Measurements from ENCODE around the gene DCTD.

The DCTD gene

DNA sequence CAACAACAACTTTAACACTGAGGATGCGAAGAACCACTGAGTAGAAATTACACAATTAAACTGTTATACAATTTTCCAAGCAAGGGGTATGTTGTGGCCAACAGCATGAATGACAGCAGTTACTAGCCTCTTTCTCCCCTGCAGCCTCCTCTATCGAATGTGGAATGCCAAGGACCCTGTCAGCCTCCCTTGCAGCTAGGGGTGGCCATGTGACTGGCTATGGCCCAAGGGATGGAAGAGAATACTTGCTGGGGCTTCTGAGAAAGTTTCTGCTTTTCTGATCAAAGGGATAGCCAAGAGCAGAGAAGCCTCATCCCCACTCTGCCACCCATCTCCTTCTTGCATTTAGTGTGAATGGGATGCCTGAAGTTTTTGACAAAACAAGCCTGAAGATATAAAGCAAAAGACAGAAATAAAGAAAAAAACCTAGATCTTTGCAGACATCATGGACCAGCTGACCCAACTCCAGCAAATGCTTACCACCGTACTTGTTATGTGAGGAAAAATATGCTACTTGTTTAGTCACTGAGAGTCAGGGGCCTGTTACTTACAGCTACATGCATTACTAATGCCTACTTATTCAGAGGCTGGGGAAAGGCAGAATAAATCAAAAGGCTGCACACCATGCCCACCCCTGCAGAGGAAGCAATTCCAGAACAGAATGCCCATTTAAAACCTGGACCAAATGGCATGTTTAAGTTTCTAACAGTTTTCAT, 32.0 kb downstream of the DCTD start:
- no peak overlapping the region for H4K8ac ChIP-seq (ENCODE audit: low read depth, low read length)
- H2AFZ ChIP-seq (ENCODE audit: low read length): no peak overlapping the region
- H3K9ac ChIP-seq (ENCODE audit: low read depth, low read length, poor library complexity): no peak overlapping the region
- DNase-seq (ENCODE audit: low spot score): no peak
- no peak overlapping the region for H3K18ac ChIP-seq (ENCODE audit: low read length)
- H3K9me3 ChIP-seq (replicated peaks in 1 of 2; ENCODE audit: control insufficient read depth in 2 of 2, insufficient read depth in 1 of 2, low read depth in 1 of 2, low read length in 2 of 2): peaks cover 8 to 31% of the 10 kb centered on the region in 2 donors
- H3K27ac ChIP-seq (replicated peaks; ENCODE audit: low read length): no peak overlapping the region
- no peak overlapping the region for H2BK5ac ChIP-seq (ENCODE audit: low read length)
- H2AK5ac ChIP-seq (ENCODE audit: low read depth, low read length): no peak overlapping the region
- H3K79me1 ChIP-seq (ENCODE audit: low read depth, low read length): no peaks in the 10 kb centered on the region
- H3K23ac ChIP-seq (ENCODE audit: low read depth, low read length, poor library complexity): no peak overlapping the region
- no peaks in the 10 kb centered on the region for H3K27me3 ChIP-seq (ENCODE audit: control insufficient read depth in 3 of 3, insufficient read depth in 3 of 3, low read depth in 1 of 3, low read length in 3 of 3)
- no peak overlapping the region for H2BK12ac ChIP-seq (ENCODE audit: low read length)
- no peak overlapping the region for H3K4ac ChIP-seq (ENCODE audit: low read length)
- peaks cover 8 to 87% of the 10 kb centered on the region in 2 donors for H3K36me3 ChIP-seq (replicated peaks in 1 of 2; ENCODE audit: control insufficient read depth in 2 of 2, insufficient read depth in 2 of 2, low read length in 2 of 2)
- no peak overlapping the region for H3K4me3 ChIP-seq (ENCODE audit: low read length in 2 of 2)
- no peak overlapping the region for H3K4me2 ChIP-seq (ENCODE audit: insufficient read depth, low read length, poor library complexity, severe bottlenecking)
- no peak overlapping the region for H2BK15ac ChIP-seq (ENCODE audit: low read length)
- no CpG with 5 or more reads among the region's 3 CpGs for WGBS, 2 donors (ENCODE audit: extremely low coverage in 2 of 2, insufficient read length in 2 of 2, insufficient replicate concordance in 1 of 2)
- peaks cover 4 to 6% of the 10 kb centered on the region in 2 donors for H3K4me1 ChIP-seq (ENCODE audit: control insufficient read depth in 2 of 2, insufficient read depth in 1 of 2, low read depth in 1 of 2, low read length in 2 of 2)
- no peak overlapping the region for H3K14ac ChIP-seq (ENCODE audit: low read length)
- no peak overlapping the region for H2BK120ac ChIP-seq (ENCODE audit: low read depth, low read length)
- H4K91ac ChIP-seq (ENCODE audit: low read depth, low read length, poor library complexity): no peak overlapping the region

DNA sequence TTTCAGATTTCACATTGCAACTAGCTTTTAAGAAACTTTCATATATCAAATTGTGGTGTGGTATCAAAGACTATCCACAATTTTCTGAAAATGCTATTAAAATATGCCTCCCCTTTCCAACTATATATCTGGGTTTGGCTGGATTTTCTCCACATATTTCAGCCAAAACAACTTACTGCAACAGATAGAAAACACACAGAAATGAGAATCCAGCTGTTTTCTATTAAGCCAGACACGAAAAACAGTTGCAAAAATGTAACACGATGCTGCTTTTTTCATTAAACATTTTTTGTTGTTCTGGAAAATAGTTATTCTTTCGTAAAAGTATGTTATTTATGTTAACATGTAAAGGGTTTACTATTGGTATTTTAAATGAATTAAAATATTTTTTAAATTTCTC, 33.1 kb downstream of the DCTD start:
- H3K4me2 ChIP-seq (ENCODE audit: insufficient read depth, low read length, poor library complexity, severe bottlenecking): no peak overlapping the region
- H3K79me1 ChIP-seq (ENCODE audit: low read depth, low read length): no peaks in the 10 kb centered on the region
- H2AFZ ChIP-seq (ENCODE audit: low read length): no peak overlapping the region
- H4K91ac ChIP-seq (ENCODE audit: low read depth, low read length, poor library complexity): no peak overlapping the region
- no peak overlapping the region for H2BK12ac ChIP-seq (ENCODE audit: low read length)
- no peak for DNase-seq (ENCODE audit: low spot score)
- peaks cover 4 to 6% of the 10 kb centered on the region in 2 donors for H3K4me1 ChIP-seq (ENCODE audit: control insufficient read depth in 2 of 2, insufficient read depth in 1 of 2, low read depth in 1 of 2, low read length in 2 of 2)
- no peaks in the 10 kb centered on the region for H3K27me3 ChIP-seq (ENCODE audit: control insufficient read depth in 3 of 3, insufficient read depth in 3 of 3, low read depth in 1 of 3, low read length in 3 of 3)
- no peak overlapping the region for H4K8ac ChIP-seq (ENCODE audit: low read depth, low read length)
- no peak overlapping the region for H3K23ac ChIP-seq (ENCODE audit: low read depth, low read length, poor library complexity)
- peaks cover 6 to 75% of the 10 kb centered on the region in 2 donors for H3K36me3 ChIP-seq (replicated peaks in 1 of 2; ENCODE audit: control insufficient read depth in 2 of 2, insufficient read depth in 2 of 2, low read length in 2 of 2)
- no peak overlapping the region for H2BK15ac ChIP-seq (ENCODE audit: low read length)
- H2AK5ac ChIP-seq (ENCODE audit: low read depth, low read length): no peak overlapping the region
- no peak overlapping the region for H3K27ac ChIP-seq (replicated peaks; ENCODE audit: low read length)
- no peak overlapping the region for H3K9ac ChIP-seq (ENCODE audit: low read depth, low read length, poor library complexity)
- H3K9me3 ChIP-seq (replicated peaks in 1 of 2; ENCODE audit: control insufficient read depth in 2 of 2, insufficient read depth in 1 of 2, low read depth in 1 of 2, low read length in 2 of 2): peaks cover 8 to 31% of the 10 kb centered on the region in 2 donors
- no CpG with 5 or more reads among the region's 3 CpGs for WGBS, 2 donors (ENCODE audit: extremely low coverage in 2 of 2, insufficient read length in 2 of 2, insufficient replicate concordance in 1 of 2)
- no peak overlapping the region for H3K14ac ChIP-seq (ENCODE audit: low read length)
- H2BK120ac ChIP-seq (ENCODE audit: low read depth, low read length): no peak overlapping the region
- H2BK5ac ChIP-seq (ENCODE audit: low read length): no peak overlapping the region
- no peak overlapping the region for H3K4me3 ChIP-seq (ENCODE audit: low read length in 2 of 2)
- no peak overlapping the region for H3K4ac ChIP-seq (ENCODE audit: low read length)
- no peak overlapping the region for H3K18ac ChIP-seq (ENCODE audit: low read length)

DNA sequence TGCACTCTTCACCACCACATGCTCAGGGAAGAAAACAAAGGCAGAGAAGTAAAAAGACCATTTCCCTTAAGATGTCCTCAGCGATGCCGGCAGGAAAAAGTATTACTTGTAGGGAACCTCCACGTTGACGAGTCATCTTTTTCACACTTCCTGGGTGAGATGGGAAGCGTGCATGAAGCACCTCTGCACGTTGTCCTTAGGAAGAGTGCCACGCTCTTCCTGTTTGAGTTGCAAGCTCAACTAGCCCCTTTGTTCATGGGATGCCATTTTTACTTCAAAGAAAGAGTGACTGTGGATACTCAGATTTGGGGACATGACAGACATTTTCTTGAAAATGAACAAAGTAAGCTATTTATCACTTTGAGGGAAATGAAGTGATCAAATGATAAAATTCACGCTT, 33.8 kb downstream of the DCTD start:
- peaks cover 8 to 31% of the 10 kb centered on the region in 2 donors for H3K9me3 ChIP-seq (replicated peaks in 1 of 2; ENCODE audit: control insufficient read depth in 2 of 2, insufficient read depth in 1 of 2, low read depth in 1 of 2, low read length in 2 of 2)
- H3K4me1 ChIP-seq (ENCODE audit: control insufficient read depth in 2 of 2, insufficient read depth in 1 of 2, low read depth in 1 of 2, low read length in 2 of 2): peaks cover 4 to 6% of the 10 kb centered on the region in 2 donors
- H3K4me3 ChIP-seq (ENCODE audit: low read length in 2 of 2): no peak overlapping the region
- H3K14ac ChIP-seq (ENCODE audit: low read length): no peak overlapping the region
- H2BK15ac ChIP-seq (ENCODE audit: low read length): no peak overlapping the region
- H2AFZ ChIP-seq (ENCODE audit: low read length): no peak overlapping the region
- WGBS, 2 donors (ENCODE audit: extremely low coverage in 2 of 2, insufficient read length in 2 of 2, insufficient replicate concordance in 1 of 2): no CpG with 5 or more reads among the region's 8 CpGs
- no peak overlapping the region for H3K4me2 ChIP-seq (ENCODE audit: insufficient read depth, low read length, poor library complexity, severe bottlenecking)
- H4K91ac ChIP-seq (ENCODE audit: low read depth, low read length, poor library complexity): no peak overlapping the region
- no peak overlapping the region for H3K4ac ChIP-seq (ENCODE audit: low read length)
- H2BK5ac ChIP-seq (ENCODE audit: low read length): no peak overlapping the region
- no peak overlapping the region for H3K23ac ChIP-seq (ENCODE audit: low read depth, low read length, poor library complexity)
- H2BK120ac ChIP-seq (ENCODE audit: low read depth, low read length): no peak overlapping the region
- H3K79me1 ChIP-seq (ENCODE audit: low read depth, low read length): no peaks in the 10 kb centered on the region
- no peak overlapping the region for H2BK12ac ChIP-seq (ENCODE audit: low read length)
- H3K9ac ChIP-seq (ENCODE audit: low read depth, low read length, poor library complexity): no peak overlapping the region
- no peak for DNase-seq (ENCODE audit: low spot score)
- peaks cover 6 to 68% of the 10 kb centered on the region in 2 donors for H3K36me3 ChIP-seq (replicated peaks in 1 of 2; ENCODE audit: control insufficient read depth in 2 of 2, insufficient read depth in 2 of 2, low read length in 2 of 2)
- H3K18ac ChIP-seq (ENCODE audit: low read length): no peak overlapping the region
- H3K27me3 ChIP-seq (ENCODE audit: control insufficient read depth in 3 of 3, insufficient read depth in 3 of 3, low read depth in 1 of 3, low read length in 3 of 3): no peaks in the 10 kb centered on the region
- H4K8ac ChIP-seq (ENCODE audit: low read depth, low read length): no peak overlapping the region
- no peak overlapping the region for H3K27ac ChIP-seq (replicated peaks; ENCODE audit: low read length)
- no peak overlapping the region for H2AK5ac ChIP-seq (ENCODE audit: low read depth, low read length)

DNA sequence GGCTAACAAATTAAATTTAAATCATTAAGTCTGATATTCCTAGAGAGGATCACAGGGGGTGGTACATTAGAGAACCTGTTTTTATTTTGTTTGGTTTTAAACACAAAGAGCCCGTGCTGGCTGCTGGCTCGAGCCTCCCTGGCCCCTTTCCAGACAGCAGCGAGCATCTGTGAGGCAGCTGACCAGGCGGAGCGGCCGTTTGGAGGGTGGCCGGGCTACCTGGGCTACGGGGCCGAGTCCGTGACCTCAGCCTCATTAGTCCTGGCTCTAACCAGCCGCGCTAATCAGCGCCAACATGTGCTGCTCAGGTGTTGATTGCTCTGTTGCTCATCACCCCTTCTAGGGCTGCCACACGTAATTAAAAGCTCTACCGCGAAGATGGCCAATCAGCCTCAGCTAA, 35.3 kb downstream of the DCTD start:
- no peak for DNase-seq (ENCODE audit: low spot score)

More for the DNA sequence above, 35.3 kb downstream of the DCTD start:
- Histone ChIP-seq H4K91ac (ENCODE audit: low read depth, low read length, poor library complexity) (no peak overlapping the region), H3K18ac (ENCODE audit: low read length) (no peak overlapping the region), H2BK5ac (ENCODE audit: low read length) (no peak overlapping the region), H3K79me1 (ENCODE audit: low read depth, low read length) (no peaks in the 10 kb centered on the region), H3K27ac (replicated peaks; ENCODE audit: low read length) (no peak overlapping the region), H3K4ac (ENCODE audit: low read length) (no peak overlapping the region), H4K8ac (ENCODE audit: low read depth, low read length) (no peak overlapping the region), H3K36me3 (replicated peaks in 1 of 2; ENCODE audit: control insufficient read depth in 2 of 2, insufficient read depth in 2 of 2, low read length in 2 of 2) (peaks cover 6 to 56% of the 10 kb centered on the region in 2 donors), H3K27me3 (ENCODE audit: control insufficient read depth in 3 of 3, insufficient read depth in 3 of 3, low read depth in 1 of 3, low read length in 3 of 3) (no peaks in the 10 kb centered on the region), H2BK120ac (ENCODE audit: low read depth, low read length) (no peak overlapping the region), H3K4me3 (ENCODE audit: low read length in 2 of 2) (no peak overlapping the region), H3K23ac (ENCODE audit: low read depth, low read length, poor library complexity) (no peak overlapping the region), H2AFZ (ENCODE audit: low read length) (no peak overlapping the region), H2BK12ac (ENCODE audit: low read length) (no peak overlapping the region), H2BK15ac (ENCODE audit: low read length) (no peak overlapping the region), H3K9me3 (replicated peaks in 1 of 2; ENCODE audit: control insufficient read depth in 2 of 2, insufficient read depth in 1 of 2, low read depth in 1 of 2, low read length in 2 of 2) (peaks cover 10 to 31% of the 10 kb centered on the region in 2 donors), H3K9ac (ENCODE audit: low read depth, low read length, poor library complexity) (no peak overlapping the region), H2AK5ac (ENCODE audit: low read depth, low read length) (no peak overlapping the region), H3K14ac (ENCODE audit: low read length) (no peak overlapping the region), H3K4me1 (ENCODE audit: control insufficient read depth in 2 of 2, insufficient read depth in 1 of 2, low read depth in 1 of 2, low read length in 2 of 2) (peaks cover 4 to 6% of the 10 kb centered on the region in 2 donors), H3K4me2 (ENCODE audit: insufficient read depth, low read length, poor library complexity, severe bottlenecking) (no peak overlapping the region)
- WGBS, 2 donors (ENCODE audit: extremely low coverage in 2 of 2, insufficient read length in 2 of 2, insufficient replicate concordance in 1 of 2): no CpG with 5 or more reads among the region's 16 CpGs

All from neuronal stem cell (in vitro differentiated cells).